ENCODE measurements around the gene CCDC142.

DNA sequence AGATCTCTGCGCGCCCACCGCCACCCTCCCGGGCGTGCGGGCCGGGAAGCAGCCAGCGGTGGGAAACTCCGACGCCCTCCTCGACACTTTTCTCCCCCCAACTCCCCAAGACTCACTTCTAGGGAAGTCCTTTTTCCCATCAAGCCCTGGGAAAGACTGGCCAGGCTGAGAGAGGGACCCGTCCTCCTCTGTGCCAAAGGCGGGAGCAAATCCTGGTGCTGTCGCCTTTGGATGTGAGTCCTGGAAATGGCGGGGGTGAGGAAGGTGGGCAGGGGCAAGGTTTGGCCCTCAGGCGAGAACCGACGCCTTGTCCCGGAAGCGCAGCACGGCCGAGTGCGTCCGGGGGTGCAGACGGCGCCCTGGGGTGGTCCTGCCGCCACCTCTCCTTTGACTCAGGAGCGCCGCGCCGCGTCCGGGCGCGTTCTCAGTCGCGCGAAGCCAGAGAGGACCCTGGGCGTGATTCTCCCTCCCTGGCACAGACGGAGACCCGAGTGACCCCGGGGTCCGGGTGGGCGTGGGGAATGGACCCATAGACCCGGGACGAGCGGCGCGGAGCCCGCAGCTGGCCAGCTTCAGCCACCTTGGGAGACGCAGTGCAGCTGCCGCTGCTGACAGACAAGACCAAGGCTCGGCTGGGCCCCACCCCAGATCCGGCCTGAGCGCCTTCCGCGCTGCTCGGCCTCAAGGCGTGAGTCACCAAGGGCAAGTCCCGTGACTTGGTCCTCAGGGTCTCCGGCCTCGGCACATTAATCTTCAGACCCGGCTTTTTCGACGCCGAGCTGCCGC is 20.1 kb upstream of the CCDC142 start:
- TF ChIP-seq POLR2A (IDR thresholded peaks at IDR 0.05), result no peak
- TF ChIP-seq, protein P1, sequence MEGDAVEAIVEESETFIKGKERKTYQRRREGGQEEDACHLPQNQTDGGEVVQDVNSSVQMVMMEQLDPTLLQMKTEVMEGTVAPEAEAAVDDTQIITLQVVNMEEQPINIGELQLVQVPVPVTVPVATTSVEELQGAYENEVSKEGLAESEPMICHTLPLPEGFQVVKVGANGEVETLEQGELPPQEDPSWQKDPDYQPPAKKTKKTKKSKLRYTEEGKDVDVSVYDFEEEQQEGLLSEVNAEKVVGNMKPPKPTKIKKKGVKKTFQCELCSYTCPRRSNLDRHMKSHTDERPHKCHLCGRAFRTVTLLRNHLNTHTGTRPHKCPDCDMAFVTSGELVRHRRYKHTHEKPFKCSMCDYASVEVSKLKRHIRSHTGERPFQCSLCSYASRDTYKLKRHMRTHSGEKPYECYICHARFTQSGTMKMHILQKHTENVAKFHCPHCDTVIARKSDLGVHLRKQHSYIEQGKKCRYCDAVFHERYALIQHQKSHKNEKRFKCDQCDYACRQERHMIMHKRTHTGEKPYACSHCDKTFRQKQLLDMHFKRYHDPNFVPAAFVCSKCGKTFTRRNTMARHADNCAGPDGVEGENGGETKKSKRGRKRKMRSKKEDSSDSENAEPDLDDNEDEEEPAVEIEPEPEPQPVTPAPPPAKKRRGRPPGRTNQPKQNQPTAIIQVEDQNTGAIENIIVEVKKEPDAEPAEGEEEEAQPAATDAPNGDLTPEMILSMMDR (IDR thresholded peaks at IDR 0.05), result no peak
